Lung (tissue), 12 donors: Measurements from ENCODE around the gene DDB1. TPM values are rescaled to one million over a fixed set of nuclear protein-coding genes. Genes with fewer than 3 reads are reported as not detected.
A peak's percentile ranks its signal among the peaks of the same experiment; 100 is the strongest.

ENCODE experiments used
- ATAC-seq: fragments of 200-7000 bp; cut with Tn5 transposase; one replicate; pipeline ENCODE4 v1.9.1; 2020; ENCODE audit warnings: moderate number of reproducible peaks; ENCODE audit not compliant: insufficient read depth, low FRiP score
- DNase-seq, 3 donors: peaks; one replicate each; pipeline ENCODE4 v3.0.0-alpha.2; 2013 to 2017
- H3K27ac ChIP-seq, 2 donors: one replicate each; pipeline ENCODE4 v1.5.1; 2013; ENCODE audit warnings: mild to moderate bottlenecking in 2 of 2, moderate library complexity in 2 of 2, control low read depth in 1 of 2, inconsistent platforms in 1 of 2, low read depth in 1 of 2, low read length in 1 of 2
- H3K27me3 ChIP-seq, 3 donors: one replicate each; pipeline ENCODE4 v1.5.1; 2013; ENCODE audit warnings: low read length in 2 of 3; ENCODE audit not compliant: control insufficient read depth in 3 of 3, insufficient read depth in 3 of 3
- H3K36me3 ChIP-seq, 4 donors: one replicate each; pipeline ENCODE4 v1.5.1; 2013; ENCODE audit warnings: low read length in 4 of 4, mild to moderate bottlenecking in 1 of 4, moderate library complexity in 1 of 4; ENCODE audit not compliant: control insufficient read depth in 4 of 4, insufficient read depth in 4 of 4
- H3K4me1 ChIP-seq, 5 donors: one replicate each; pipeline ENCODE4 v1.5.1; 2013; ENCODE audit warnings: low read length in 5 of 5, mild to moderate bottlenecking in 2 of 5, moderate library complexity in 1 of 5; ENCODE audit not compliant: control insufficient read depth in 5 of 5, insufficient read depth in 5 of 5
- H3K4me3 ChIP-seq: one replicate; pipeline ENCODE4 v1.5.1; 2013; ENCODE audit warnings: mild to moderate bottlenecking, control low read depth, moderate library complexity
- H3K9ac ChIP-seq, 2 donors: one replicate each; pipeline ENCODE4 v1.5.1; 2013; ENCODE audit warnings: low read length in 2 of 2, control low read depth in 1 of 2; ENCODE audit not compliant: insufficient read depth in 1 of 2
- H3K9me3 ChIP-seq, 4 donors: one replicate each; pipeline ENCODE4 v1.5.1; 2013; ENCODE audit warnings: low read length in 3 of 4, mild to moderate bottlenecking in 1 of 4, moderate library complexity in 1 of 4; ENCODE audit not compliant: control insufficient read depth in 4 of 4, insufficient read depth in 3 of 4
- WGBS, 2 donors: extraction: QIAGEN DNeasy Blood & Tissue Kit; methylation state at CpG; one replicate each; pipeline ENCODE4 v1.1.7; 2013; 5-methylcytosine and 5-hydroxymethylcytosine counted together
- polyA plus RNA-seq, 2 donors: library from polyadenylated mRNA; stranded (reverse); fragments of 200-250 nt; gene quantifications; one replicate each; pipeline ENCODE4 v1.2.1, GENCODE V29; 2013
- total RNA-seq, 2 donors: library from RNA; depleted of rRNA in 1 of 2; stranded (reverse); fragments of >200 nt in 1 of 2; gene quantifications; one replicate each; pipeline ENCODE4 v1.2.1, GENCODE V29; 2014 to 2021
- TF ChIP-seq, protein P1 (sequence below): IDR thresholded peaks from 2 replicates; pipeline ENCODE4 v1.5.1; 2012; ENCODE audit warnings: mild to moderate bottlenecking; ENCODE audit errors: control extremely low read depth, extremely low read depth
- donor health status: control.
- donor health status: control.
- donor health status: Bipolar disorder and iron deficiency.
- donor health status: healthy.
- donor health status: DM: yes; HTN: yes; CAD: no.

DDB1 gene
- total and polyA plus RNA-seq, 4 donors: 88.5 to 184 (median 121) TPM

DNA sequence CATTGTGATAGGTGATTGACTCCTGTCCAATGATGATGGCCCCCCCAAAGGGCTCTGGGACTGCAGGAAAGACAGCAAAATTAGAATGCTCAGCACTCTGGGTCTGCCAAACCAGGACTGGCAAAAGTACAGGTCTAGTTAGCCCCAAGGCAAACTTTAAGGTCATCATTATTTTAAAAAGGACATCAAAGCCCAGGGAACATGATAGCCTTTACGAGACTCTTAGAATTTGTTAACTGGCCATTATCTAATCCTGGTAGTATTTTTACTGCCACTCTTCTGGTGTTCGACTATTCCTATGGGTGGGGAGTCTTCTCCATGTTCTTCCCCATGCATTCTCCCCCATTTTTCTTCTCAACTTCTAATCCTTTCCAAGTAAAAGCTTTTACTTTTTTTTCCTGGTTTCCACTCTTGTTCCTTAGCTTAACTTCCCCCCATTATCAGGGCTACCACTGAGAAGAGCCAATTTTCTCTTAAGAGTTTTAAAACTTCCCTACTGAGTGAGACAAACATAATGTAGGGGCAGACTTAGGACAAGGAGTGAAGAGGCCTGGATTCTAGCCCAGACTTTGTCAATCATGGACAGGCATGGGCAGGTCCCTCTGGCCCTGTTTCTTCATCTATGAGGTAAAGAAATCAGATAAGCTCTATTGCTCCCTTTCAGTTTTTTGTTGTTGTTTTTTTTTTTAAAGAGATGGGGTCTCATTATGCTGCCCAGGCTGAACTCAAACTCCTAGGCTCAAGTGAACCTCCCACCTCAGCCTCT is 7.1 kb downstream of the DDB1 start:
- H3K9ac ChIP-seq: no peak overlapping the region
- 87 to 98% methylated on average over 2 of the region's 2 CpGs for WGBS, 2 donors
- H3K27me3 ChIP-seq: no peaks in the 10 kb centered on the region
- no peaks in the 10 kb centered on the region for H3K4me1 ChIP-seq
- H3K36me3 ChIP-seq: peaks cover 40 to 64% (median 57%) of the 10 kb centered on the region in 4 donors
- peak overlapping the region in 1 of 2 donors; percentile 11 for H3K27ac ChIP-seq
- ATAC-seq: no peak
- TF ChIP-seq, protein P1, sequence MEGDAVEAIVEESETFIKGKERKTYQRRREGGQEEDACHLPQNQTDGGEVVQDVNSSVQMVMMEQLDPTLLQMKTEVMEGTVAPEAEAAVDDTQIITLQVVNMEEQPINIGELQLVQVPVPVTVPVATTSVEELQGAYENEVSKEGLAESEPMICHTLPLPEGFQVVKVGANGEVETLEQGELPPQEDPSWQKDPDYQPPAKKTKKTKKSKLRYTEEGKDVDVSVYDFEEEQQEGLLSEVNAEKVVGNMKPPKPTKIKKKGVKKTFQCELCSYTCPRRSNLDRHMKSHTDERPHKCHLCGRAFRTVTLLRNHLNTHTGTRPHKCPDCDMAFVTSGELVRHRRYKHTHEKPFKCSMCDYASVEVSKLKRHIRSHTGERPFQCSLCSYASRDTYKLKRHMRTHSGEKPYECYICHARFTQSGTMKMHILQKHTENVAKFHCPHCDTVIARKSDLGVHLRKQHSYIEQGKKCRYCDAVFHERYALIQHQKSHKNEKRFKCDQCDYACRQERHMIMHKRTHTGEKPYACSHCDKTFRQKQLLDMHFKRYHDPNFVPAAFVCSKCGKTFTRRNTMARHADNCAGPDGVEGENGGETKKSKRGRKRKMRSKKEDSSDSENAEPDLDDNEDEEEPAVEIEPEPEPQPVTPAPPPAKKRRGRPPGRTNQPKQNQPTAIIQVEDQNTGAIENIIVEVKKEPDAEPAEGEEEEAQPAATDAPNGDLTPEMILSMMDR: no peak
- DNase-seq: no peak
- H3K4me3 ChIP-seq: no peak overlapping the region
- no peaks in the 10 kb centered on the region for H3K9me3 ChIP-seq

DNA sequence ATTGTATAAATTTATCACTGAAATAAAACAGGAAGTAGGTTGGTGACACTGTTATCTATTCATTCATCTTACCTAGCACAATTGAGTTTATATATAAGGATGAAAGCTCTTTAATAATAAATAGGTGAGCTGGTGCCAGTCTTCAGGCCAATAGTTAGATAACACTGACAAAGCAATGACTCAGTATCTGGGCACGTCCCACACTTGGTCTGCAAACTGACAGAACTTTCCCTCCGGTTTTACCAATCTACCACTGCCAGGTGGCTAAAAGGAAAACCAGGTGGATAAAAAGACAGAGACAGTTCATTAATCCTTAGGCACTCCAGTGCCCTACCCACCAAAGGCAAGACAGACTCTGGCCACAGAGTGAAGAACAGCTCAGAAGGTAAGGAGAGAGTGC is 17.6 kb downstream of the DDB1 start:
- TF ChIP-seq, protein P1: no peak
- H3K27me3 ChIP-seq: no peaks in the 10 kb centered on the region
- WGBS, 2 donors: 84 to 93% methylated on average over 2 of the region's 2 CpGs
- H3K27ac ChIP-seq: no peak overlapping the region
- DNase-seq (no peak), ATAC-seq (no peak)
- H3K4me3 ChIP-seq: no peak overlapping the region
- H3K9ac ChIP-seq: no peak overlapping the region
- H3K36me3 ChIP-seq: peaks cover 36 to 60% (median 55%) of the 10 kb centered on the region in 4 donors
- H3K9me3 ChIP-seq: no peaks in the 10 kb centered on the region
- no peaks in the 10 kb centered on the region for H3K4me1 ChIP-seq

DNA sequence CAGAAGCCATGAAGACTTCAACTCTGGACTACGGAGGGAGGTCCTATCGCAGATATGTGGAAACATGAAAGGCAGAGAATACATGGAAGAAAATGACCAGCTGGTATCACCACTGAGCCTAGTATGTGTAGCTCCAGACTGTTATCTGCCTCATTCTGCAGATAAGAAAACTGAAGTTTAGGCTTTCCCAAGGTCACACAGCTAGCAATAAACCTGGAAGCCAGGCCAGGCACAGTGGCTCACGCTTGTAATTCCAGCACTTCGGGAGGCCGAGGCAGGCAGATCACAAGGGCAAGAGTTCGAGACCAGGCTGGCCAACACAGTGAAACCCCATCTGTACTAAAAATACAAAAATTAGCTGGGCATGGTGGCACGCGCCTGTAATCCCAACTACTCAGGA is 22.2 kb downstream of the DDB1 start:
- ATAC-seq: no peak
- peaks cover 61 to 86% (median 76%) of the 10 kb centered on the region in 4 donors for H3K36me3 ChIP-seq
- H3K9ac ChIP-seq: no peak overlapping the region
- WGBS, 2 donors: 95% methylated on average over 8 of the region's 8 CpGs
- TF ChIP-seq, protein P1: no peak
- no peaks in the 10 kb centered on the region for H3K27me3 ChIP-seq
- no peak overlapping the region for H3K27ac ChIP-seq
- H3K4me1 ChIP-seq: no peaks in the 10 kb centered on the region
- H3K9me3 ChIP-seq: no peaks in the 10 kb centered on the region
- DNase-seq: no peak
- no peak overlapping the region for H3K4me3 ChIP-seq
